ENCODE results near the gene ST13. TPM values are rescaled to one million over a fixed set of nuclear protein-coding genes. Genes with fewer than 3 reads are reported as not detected.

Gene ST13
- total and polyA plus RNA-seq, 2 of the 4 experiments (the other 2 are of a cell fraction) = 115 to 235 TPM

DNA sequence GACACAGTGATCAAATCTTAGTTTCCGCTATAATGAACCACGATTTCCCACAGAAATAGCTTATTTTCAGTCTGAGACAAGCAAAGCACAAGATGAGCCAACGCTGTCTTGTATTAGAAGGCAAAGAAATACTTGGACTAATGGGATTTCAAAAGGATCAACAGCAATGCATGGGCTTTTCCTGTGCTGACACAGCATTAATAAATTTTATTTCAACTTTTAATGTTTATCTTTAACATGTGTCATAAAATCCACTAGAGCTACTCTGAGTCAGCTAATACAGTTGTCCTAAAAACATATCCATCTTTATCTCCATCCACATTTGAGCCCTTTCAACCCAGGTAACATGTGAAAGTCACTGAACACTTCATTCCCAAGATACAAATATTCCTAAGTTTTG is 21.8 kb downstream of the ST13 start:
- Histone ChIP-seq H2BK20ac (ENCODE audit: low read depth, low read length) (no peak overlapping the region), H2AK5ac (ENCODE audit: low read depth, low read length) (no peak overlapping the region), H2BK15ac (ENCODE audit: low read depth, low read length) (no peak overlapping the region), H3K9me1 (ENCODE audit: insufficient read depth, low read length) (no peaks in the 10 kb centered on the region; the same call in 1 of the 2 replicates), H3K4me1 (ENCODE audit: control insufficient read depth, insufficient read depth, low read length) (no peaks in the 10 kb centered on the region), H3K36me3 (ENCODE audit: control insufficient read depth, insufficient read depth, low read length) (peaks cover 49% of the 10 kb centered on the region), H3K18ac (ENCODE audit: low read depth, low read length) (no peak overlapping the region), H3K9ac (ENCODE audit: low read depth, low read length) (no peak overlapping the region), H3K79me1 (ENCODE audit: low read depth in 1 of 2, low read length in 2 of 2) (peaks cover 21 to 25% of the 10 kb centered on the region in 2 experiments), H4K8ac (ENCODE audit: low read depth in 2 of 2, low read length in 2 of 2) (no peak overlapping the region), H3K23ac (ENCODE audit: low read depth, low read length) (no peak overlapping the region), H3K27ac (ENCODE audit: insufficient read depth, low read length) (no peak overlapping the region), H4K91ac (ENCODE audit: insufficient read depth, low read depth, low read length) (no peak overlapping the region), H2AK9ac (replicated peaks; ENCODE audit: low read depth, low read length, poor library complexity) (no peak overlapping the region), H4K5ac (ENCODE audit: low read depth, low read length) (no peak overlapping the region), H3K14ac (replicated peaks; ENCODE audit: low read depth, low read length) (no peak overlapping the region), H2AFZ (replicated peaks; ENCODE audit: low read length, poor library complexity) (no peak overlapping the region), H2BK120ac (ENCODE audit: low read depth, low read length) (no peak overlapping the region), H2BK5ac (ENCODE audit: low read depth, low read length, poor library complexity, severe bottlenecking) (no peak overlapping the region), H4K20me1 (ENCODE audit: insufficient read depth, low read length) (peaks cover 7% of the 10 kb centered on the region), H3K4me3 (ENCODE audit: insufficient read depth, low read depth, low read length) (no peak overlapping the region), H3K27me3 (ENCODE audit: control insufficient read depth, insufficient read depth, low read length) (no peaks in the 10 kb centered on the region), H3K4me2 (ENCODE audit: low read depth, low read length) (no peak overlapping the region), H3K56ac (ENCODE audit: extremely low read depth, insufficient read depth, low read length) (no peak overlapping the region), H3K9me3 (ENCODE audit: control insufficient read depth, insufficient read depth, low read length) (no peaks in the 10 kb centered on the region), H3K4ac (ENCODE audit: low read depth, low read length) (no peak overlapping the region)
- DNase-seq (no peak), ATAC-seq (ENCODE audit: low read depth) (no peak)
- ChIA-PET CTCF (interaction anchor here (1.4 kb wide), 1 partner anchor 15 kb away, joined by 6 read pairs; the partner anchor contains the start of gene SLC25A17), POLR2A (ENCODE audit: unreplicated experiment) (no interaction called here)
- WGBS, 2 experiments (ENCODE audit: extremely low coverage in 2 of 2, insufficient read length in 1 of 2) = no CpG with 5 or more reads among the region's 3 CpGs
- intact Hi-C loops (cut with micrococcal nuclease) (no loop called here), in situ Hi-C loops (cut with MboI; ENCODE audit: low sequenced_read_pairs) (loop anchor here (10.0 kb wide), 1 partner anchor 320 kb away; no protein-coding TSS in a partner anchor), dilution Hi-C loops (cut with HindIII; ENCODE audit: low sequenced_read_pairs, unreplicated experiment) (no loop called here)
- TF ChIP-seq USF2 (IDR thresholded peaks at IDR 0.05; ENCODE audit: low read depth, low read length) (no peak), MAFK (IDR thresholded peaks at IDR 0.05; ENCODE audit: low read depth, low read length) (peak; percentile 92)
- no TSS peak for BruUV-seq (replicated peaks)
